H1 (cell line): ENCODE measurements around the gene LYVE1. TPM values are rescaled to one million over a fixed set of nuclear protein-coding genes. Genes with fewer than 3 reads are reported as not detected.

ENCODE experiments used
- CTCF ChIA-PET: fragments of 300-600 bp; sonication (Branson Sonifier 250); formaldehyde crosslinking; loops from one replicate; lab custom pipeline; 2021; ENCODE audit not compliant: partially characterized antibody; lab: Charles Lee
- POLR2A ChIA-PET: fragments of 300-600 bp; sonication (Branson Sonifier 250); formaldehyde crosslinking; loops from one replicate; lab custom pipeline; 2021; ENCODE audit warnings: inconsistent platforms; ENCODE audit not compliant: partially characterized antibody; lab: Charles Lee
- DNase-seq, 2 experiments: peaks; one replicate each; pipeline versions ENCODE4 v3.0.0 to v3.0.0-alpha.2; 2010 to 2022; ENCODE audit warnings: low spot score in 2 of 2, low read depth in 1 of 2, mixed read lengths in 1 of 2
- FAIRE-seq: peaks from 2 replicates; lab custom pipeline; 2011; peaks lifted over from hg19 to GRCh38; lab: Jason Lieb, UNC
- H2AFZ ChIP-seq: 2 replicates; pipeline ENCODE4 v1.8.1; 2012; ENCODE audit warnings: low read length, inconsistent platforms
- H2AK5ac ChIP-seq: 2 replicates; pipeline ENCODE4 v1.6.1; 2013; ENCODE audit warnings: low read depth, low read length
- H2BK120ac ChIP-seq: replicated peaks from 2 replicates; pipeline ENCODE3; 2013; ENCODE audit warnings: low read depth, low read length, inconsistent platforms
- H2BK12ac ChIP-seq: 2 replicates; pipeline ENCODE4 v1.6.1; 2013; ENCODE audit warnings: low read depth, low read length
- H2BK15ac ChIP-seq: 2 replicates; pipeline ENCODE4 v1.6.1; 2013; ENCODE audit warnings: low read length
- H2BK20ac ChIP-seq: 2 replicates; pipeline ENCODE4 v1.6.1; 2013; ENCODE audit warnings: low read length
- H2BK5ac ChIP-seq: 2 replicates; pipeline ENCODE4 v1.6.1; 2013; ENCODE audit warnings: low read depth, low read length
- H3K14ac ChIP-seq: 2 replicates; pipeline ENCODE4 v1.6.1; 2013; ENCODE audit warnings: inconsistent platforms; ENCODE audit not compliant: insufficient read length
- H3K18ac ChIP-seq: 2 replicates; pipeline ENCODE4 v1.6.1; 2013; ENCODE audit warnings: low read length; ENCODE audit errors: extremely low read depth
- H3K23ac ChIP-seq: 2 replicates; pipeline ENCODE4 v1.6.1; 2013; ENCODE audit warnings: inconsistent platforms; ENCODE audit not compliant: insufficient read length
- H3K23me2 ChIP-seq: 2 replicates; pipeline ENCODE4 v1.6.1; 2013; ENCODE audit warnings: low read depth, low read length
- H3K27ac ChIP-seq: 2 replicates; pipeline ENCODE4 v1.6.1; 2011; ENCODE audit warnings: low read depth, low read length, inconsistent platforms
- H3K27me3 ChIP-seq, 4 experiments: replicated peaks in 1 of 4; 1 replicate in 1 of 4; 2 replicates in 3 of 4; pipeline versions ENCODE4 v1.6.1 to v1.8.1; 2011 to 2013; ENCODE audit warnings: low read length in 3 of 4, mild to moderate bottlenecking in 3 of 4, inconsistent platforms in 2 of 4, mixed read lengths in 2 of 4, moderate library complexity in 1 of 4; ENCODE audit not compliant: control insufficient read depth in 3 of 4, insufficient read depth in 3 of 4; ENCODE audit errors: extremely low read depth in 1 of 4
- H3K36me3 ChIP-seq, 4 experiments: 2 replicates each; pipeline versions ENCODE4 v1.6.1 to v1.8.1; 2011 to 2013; ENCODE audit warnings: mild to moderate bottlenecking in 4 of 4, low read length in 3 of 4, moderate library complexity in 2 of 4, control low read depth in 1 of 4, inconsistent platforms in 1 of 4; ENCODE audit not compliant: insufficient read depth in 4 of 4, control insufficient read depth in 2 of 4
- H3K4ac ChIP-seq: replicated peaks from 2 replicates; pipeline ENCODE3; 2013; ENCODE audit warnings: low read length, low read depth, mixed read lengths, inconsistent platforms; ENCODE audit not compliant: insufficient read length
- H3K4me1 ChIP-seq, 4 experiments: replicated peaks in 1 of 4; 1 replicate in 1 of 4; 2 replicates in 3 of 4; pipeline versions ENCODE4 v1.6.1 to v1.8.1; 2011 to 2013; ENCODE audit warnings: low read length in 3 of 4, inconsistent platforms in 2 of 4, mixed read lengths in 1 of 4; ENCODE audit not compliant: insufficient read depth in 4 of 4, control insufficient read depth in 3 of 4
- H3K4me2 ChIP-seq, 2 experiments: 2 replicates each; pipeline versions ENCODE4 v1.6.1 to v1.8.1; 2011 to 2013; ENCODE audit warnings: low read depth in 2 of 2, low read length in 2 of 2, control low read depth in 1 of 2, inconsistent platforms in 1 of 2, mild to moderate bottlenecking in 1 of 2; ENCODE audit not compliant: insufficient read depth in 1 of 2
- H3K4me3 ChIP-seq, 4 experiments: fragments of 200-600, 300-600 bp in 1 of 4; sonication (generic), shearing (Covaris generic), sonication (Bioruptor Twin) in 1 of 4; 2 replicates each; pipeline versions ENCODE4 v1.5.1 to v1.8.1; 2011 to 2016; ENCODE audit warnings: low read length in 4 of 4, low read depth in 3 of 4, control low read depth in 2 of 4, inconsistent platforms in 2 of 4, mild to moderate bottlenecking in 2 of 4, mixed read lengths in 1 of 4, moderate library complexity in 1 of 4; ENCODE audit not compliant: insufficient read depth in 2 of 4; ENCODE audit errors: extremely low read depth in 1 of 4
- H3K56ac ChIP-seq: replicated peaks from 2 replicates; pipeline ENCODE3; 2013; ENCODE audit warnings: low read depth, mild to moderate bottlenecking, mixed read lengths, low read length, inconsistent platforms; ENCODE audit not compliant: insufficient read length
- H3K79me1 ChIP-seq: 2 replicates; pipeline ENCODE4 v1.6.1; 2013; ENCODE audit warnings: low read depth, low read length, control low read depth
- H3K79me2 ChIP-seq, 2 experiments: 2 replicates each; pipeline versions ENCODE4 v1.6.1 to v1.8.1; 2012 to 2013; ENCODE audit warnings: low read length in 2 of 2, mild to moderate bottlenecking in 2 of 2, inconsistent platforms in 1 of 2; ENCODE audit not compliant: insufficient read depth in 2 of 2, control insufficient read depth in 1 of 2
- H3K9ac ChIP-seq, 4 experiments: replicated peaks in 1 of 4; 1 replicate in 1 of 4; 2 replicates in 3 of 4; pipeline versions ENCODE4 v1.6.1 to v1.8.1; 2011 to 2013; ENCODE audit warnings: low read depth in 3 of 4, low read length in 3 of 4, control low read depth in 2 of 4, mild to moderate bottlenecking in 2 of 4, moderate library complexity in 2 of 4, inconsistent platforms in 1 of 4; ENCODE audit errors: extremely low read depth in 1 of 4
- H3K9me3 ChIP-seq, 2 experiments: 2 replicates each; pipeline versions ENCODE4 v1.6.1 to v1.8.1; 2012 to 2013; ENCODE audit warnings: mild to moderate bottlenecking in 2 of 2, moderate library complexity in 2 of 2, control low read depth in 1 of 2, inconsistent platforms in 1 of 2, low read depth in 1 of 2, low read length in 1 of 2, mixed read lengths in 1 of 2; ENCODE audit not compliant: insufficient read depth in 2 of 2
- H4K20me1 ChIP-seq, 2 experiments: replicated peaks in 1 of 2; 2 replicates each; pipeline versions ENCODE3 to v1.8.1; 2011 to 2013; ENCODE audit warnings: inconsistent platforms in 2 of 2, low read length in 2 of 2, mild to moderate bottlenecking in 1 of 2; ENCODE audit not compliant: insufficient read depth in 2 of 2, control insufficient read depth in 1 of 2
- H4K5ac ChIP-seq: 2 replicates; pipeline ENCODE4 v1.6.1; 2013; ENCODE audit warnings: low read length, low read depth, mixed read lengths, inconsistent platforms; ENCODE audit not compliant: insufficient read length
- H4K8ac ChIP-seq: 2 replicates; pipeline ENCODE4 v1.8.0; 2013; ENCODE audit warnings: mild to moderate bottlenecking, moderate library complexity, low read length, inconsistent platforms; ENCODE audit not compliant: insufficient read depth; ENCODE audit errors: extremely low read depth
- H4K91ac ChIP-seq: replicated peaks from 2 replicates; pipeline ENCODE3; 2013; ENCODE audit warnings: low read length, mixed read lengths, inconsistent platforms; ENCODE audit not compliant: insufficient read length
- CHD1 ChIP-seq: IDR thresholded peaks from 2 replicates; pipeline ENCODE4 v1.6.1; 2012; ENCODE audit warnings: low read depth, low read length, improper control_type of control experiment
- E2F6 ChIP-seq: IDR thresholded peaks from 2 replicates; pipeline ENCODE4 v1.6.1; 2012; ENCODE audit warnings: inconsistent platforms
- FOSL1 ChIP-seq: IDR thresholded peaks from 2 replicates; pipeline ENCODE4 v1.6.1; 2011; ENCODE audit warnings: mild to moderate bottlenecking, low read depth, low read length, moderate library complexity; ENCODE audit not compliant: insufficient read depth
- KDM1A ChIP-seq: fragments of 200-600, 300-600 bp; sonication (generic); IDR thresholded peaks from 2 replicates; pipeline ENCODE4 v1.7.1; 2016; ENCODE audit warnings: mild to moderate bottlenecking, low read length, borderline replicate concordance
- KDM5A ChIP-seq: fragments of 200-600 bp; IDR thresholded peaks from 2 replicates; pipeline ENCODE4 v1.7.1; 2012; ENCODE audit warnings: mild to moderate bottlenecking, low read length, inconsistent platforms, mixed read lengths
- RFX5 ChIP-seq: IDR thresholded peaks from 2 replicates; pipeline ENCODE4 v1.6.1; 2011; ENCODE audit warnings: low read depth, low read length, improper control_type of control experiment, borderline replicate concordance
- SP1 ChIP-seq: IDR thresholded peaks from 2 replicates; pipeline ENCODE4 v1.6.1; 2011; ENCODE audit warnings: low read depth, low read length
- SUZ12 ChIP-seq: fragments of 200-600 bp; sonication (generic); IDR thresholded peaks from 2 replicates; pipeline ENCODE4 v1.6.1; 2012; ENCODE audit warnings: mild to moderate bottlenecking, inconsistent platforms, low read length, moderate library complexity, mixed read lengths
- TAF1 ChIP-seq: IDR thresholded peaks from 2 replicates; pipeline ENCODE4 v1.6.1; 2011; ENCODE audit warnings: mild to moderate bottlenecking, low read depth, low read length
- TBP ChIP-seq: IDR thresholded peaks from 2 replicates; pipeline ENCODE4 v1.6.1; 2011; ENCODE audit warnings: low read depth, low read length, improper control_type of control experiment
- TCF12 ChIP-seq: IDR thresholded peaks from 2 replicates; pipeline ENCODE4 v1.6.1; 2011; ENCODE audit warnings: low read depth, mild to moderate bottlenecking, low read length
- WGBS, 2 experiments: shearing (Covaris generic) in 1 of 2; methylation state at CpG; one replicate each; pipeline versions ENCODE4 v1.1.6 to v1.1.7; 2013 to 2015; ENCODE audit warnings: low lambda C conversion rate in 2 of 2, mixed read lengths in 2 of 2, inconsistent platforms in 1 of 2, low coverage in 1 of 2, missing lambda C conversion rate in 1 of 2; ENCODE audit not compliant: insufficient replicate concordance in 2 of 2, insufficient coverage in 1 of 2, insufficient read length in 1 of 2; ENCODE audit errors: extremely low coverage in 1 of 2, missing lambda C conversion rate in 1 of 2; 5-methylcytosine and 5-hydroxymethylcytosine counted together
- polyA plus RNA-seq, 7 experiments: library from polyadenylated mRNA; depleted of rRNA in 3 of 7; stranded (reverse) in 5 of 7; unstranded in 2 of 7; fragments of >200 nt in 5 of 7; fragments of 200-250 nt in 2 of 7; gene quantifications; 1 replicate in 5 of 7; 2 replicates in 1 of 7; 4 replicates in 1 of 7; pipeline versions ENCODE4 v1.2.1 to v1.2.3, GENCODE V29; 2011 to 2013; ENCODE audit warnings: missing spikeins in 2 of 7, mixed read lengths in 2 of 7
- total RNA-seq: library from RNA; stranded (reverse); fragmentation: NEBNext Ultra II Directional; extraction: Animal tissue kit (Norgen Biotek cat#: 25700); gene quantifications from 2 replicates; pipeline ENCODE4 v1.2.1, GENCODE V29; 2021

The LYVE1 gene
- total and polyA plus RNA-seq, 2 of the 8 experiments (the other 6 are each of a cell fraction or from before 2014, with no cell fraction given), result 0.09 TPM; not detected in 1

GRCh38 chr11:10611979-10612862 lies 43.8 kb upstream of the LYVE1 start:
- H2AFZ ChIP-seq, result no peak overlapping the region
- no peaks in the 10 kb centered on the region for H3K27me3 ChIP-seq
- no peaks in the 10 kb centered on the region for H3K79me2 ChIP-seq
- H4K8ac ChIP-seq, result no peak overlapping the region
- FAIRE-seq, result no peak
- WGBS, 2 experiments, result 87% methylated on average over 9 of the region's 9 CpGs; no CpG with 5 or more reads in 1 of the 2 experiments
- H3K23me2 ChIP-seq, result no peaks in the 10 kb centered on the region
- no peak overlapping the region for H2AK5ac ChIP-seq
- H3K4me3 ChIP-seq, result no peak overlapping the region
- H2BK15ac ChIP-seq, result no peak overlapping the region
- H2BK12ac ChIP-seq, result no peak overlapping the region
- H3K23ac ChIP-seq, result no peak overlapping the region
- POLR2A ChIA-PET, result no interaction called here
- H3K9me3 ChIP-seq, result no peaks in the 10 kb centered on the region
- no peaks in the 10 kb centered on the region for H3K79me1 ChIP-seq
- CTCF ChIA-PET, result interaction anchor here (0.6 to 1.8 kb wide), 6 partner anchors 9 to 207 kb away, joined by 4 to 6 read pairs (median 4); no protein-coding TSS in a partner anchor
- H3K9ac ChIP-seq, result no peak overlapping the region
- no peak overlapping the region for H4K5ac ChIP-seq
- H3K14ac ChIP-seq, result no peak overlapping the region
- H3K4ac ChIP-seq, result no peak overlapping the region
- H4K91ac ChIP-seq, result no peak overlapping the region
- no peaks in the 10 kb centered on the region for H3K36me3 ChIP-seq
- no peak overlapping the region for H3K18ac ChIP-seq
- no peak overlapping the region for H2BK120ac ChIP-seq
- no peaks in the 10 kb centered on the region; a peak in 2 of 7 replicates for H3K4me1 ChIP-seq
- no peak overlapping the region for H2BK5ac ChIP-seq
- no peaks in the 10 kb centered on the region for H4K20me1 ChIP-seq
- H3K4me2 ChIP-seq, result no peak overlapping the region
- H2BK20ac ChIP-seq, result no peak overlapping the region
- H3K27ac ChIP-seq, result no peak overlapping the region
- H3K56ac ChIP-seq, result no peak overlapping the region
- TF ChIP-seq CHD1, result no peak
- TF ChIP-seq TAF1, result no peak
- TF ChIP-seq KDM1A, result no peak
- no peak for TF ChIP-seq FOSL1
- TF ChIP-seq KDM5A, result no peak
- no peak for TF ChIP-seq TCF12
- TF ChIP-seq SUZ12, result no peak
- no peak for TF ChIP-seq RFX5
- no peak for TF ChIP-seq TBP
- no peak for TF ChIP-seq E2F6
- TF ChIP-seq SP1, result no peak
- TF ChIP-seq, all 59 proteins: peak for 0
- DNase-seq, result no peak
